ENCODE results near the gene TSPAN2.

DNA sequence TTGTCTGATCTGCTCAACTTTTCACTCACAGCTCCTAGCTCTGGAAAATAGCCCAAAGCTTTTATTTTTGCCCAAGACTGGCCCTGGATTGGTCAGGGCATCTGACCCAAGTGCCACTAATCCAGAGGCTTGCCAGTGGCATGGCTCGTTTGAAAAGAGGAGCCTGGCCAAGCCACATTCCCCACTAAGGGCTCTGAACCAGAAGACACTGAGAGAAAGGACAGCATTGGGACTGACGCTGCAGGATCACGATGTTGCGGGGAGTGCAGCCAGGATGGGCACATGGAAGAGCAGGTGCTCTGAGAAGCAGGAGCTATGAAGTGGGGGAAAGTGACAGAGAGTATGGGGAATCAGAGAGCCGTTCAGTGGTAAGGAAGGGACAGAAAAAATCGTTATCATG lies 44.9 kb upstream of the TSPAN2 start:
- TF ChIP-seq CTCF (IDR thresholded peaks at IDR 0.05) (no peak), POLR2AphosphoS5 (IDR thresholded peaks at IDR 0.05) (no peak), POLR2A (IDR thresholded peaks at IDR 0.05) (no peak), EP300 (IDR thresholded peaks at IDR 0.05; ENCODE audit: low read depth) (no peak)
